ENCODE results near the gene TMEM179.

The TMEM179 gene

GRCh38 chr14:104601786-104602185 is 2.8 kb downstream of the TMEM179 start:
- TF ChIP-seq TAF1 (IDR thresholded peaks at IDR 0.05; ENCODE audit: borderline replicate concordance, insufficient read depth, low read length) (no peak), SIN3A (IDR thresholded peaks at IDR 0.05; ENCODE audit: borderline replicate concordance, insufficient read depth, low read length) (no peak), POLR2AphosphoS5 (IDR thresholded peaks at IDR 0.05; ENCODE audit: low read depth, low read length) (no peak), FOXP2 (optimal IDR thresholded peaks at IDR 0.05; ENCODE audit: borderline replicate concordance, extremely low read depth, extremely low read length, insufficient read depth) (no peak)
- TF ChIP-seq, protein P1, sequence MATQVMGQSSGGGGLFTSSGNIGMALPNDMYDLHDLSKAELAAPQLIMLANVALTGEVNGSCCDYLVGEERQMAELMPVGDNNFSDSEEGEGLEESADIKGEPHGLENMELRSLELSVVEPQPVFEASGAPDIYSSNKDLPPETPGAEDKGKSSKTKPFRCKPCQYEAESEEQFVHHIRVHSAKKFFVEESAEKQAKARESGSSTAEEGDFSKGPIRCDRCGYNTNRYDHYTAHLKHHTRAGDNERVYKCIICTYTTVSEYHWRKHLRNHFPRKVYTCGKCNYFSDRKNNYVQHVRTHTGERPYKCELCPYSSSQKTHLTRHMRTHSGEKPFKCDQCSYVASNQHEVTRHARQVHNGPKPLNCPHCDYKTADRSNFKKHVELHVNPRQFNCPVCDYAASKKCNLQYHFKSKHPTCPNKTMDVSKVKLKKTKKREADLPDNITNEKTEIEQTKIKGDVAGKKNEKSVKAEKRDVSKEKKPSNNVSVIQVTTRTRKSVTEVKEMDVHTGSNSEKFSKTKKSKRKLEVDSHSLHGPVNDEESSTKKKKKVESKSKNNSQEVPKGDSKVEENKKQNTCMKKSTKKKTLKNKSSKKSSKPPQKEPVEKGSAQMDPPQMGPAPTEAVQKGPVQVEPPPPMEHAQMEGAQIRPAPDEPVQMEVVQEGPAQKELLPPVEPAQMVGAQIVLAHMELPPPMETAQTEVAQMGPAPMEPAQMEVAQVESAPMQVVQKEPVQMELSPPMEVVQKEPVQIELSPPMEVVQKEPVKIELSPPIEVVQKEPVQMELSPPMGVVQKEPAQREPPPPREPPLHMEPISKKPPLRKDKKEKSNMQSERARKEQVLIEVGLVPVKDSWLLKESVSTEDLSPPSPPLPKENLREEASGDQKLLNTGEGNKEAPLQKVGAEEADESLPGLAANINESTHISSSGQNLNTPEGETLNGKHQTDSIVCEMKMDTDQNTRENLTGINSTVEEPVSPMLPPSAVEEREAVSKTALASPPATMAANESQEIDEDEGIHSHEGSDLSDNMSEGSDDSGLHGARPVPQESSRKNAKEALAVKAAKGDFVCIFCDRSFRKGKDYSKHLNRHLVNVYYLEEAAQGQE (IDR thresholded peaks at IDR 0.05; ENCODE audit: insufficient read depth in 1 of 2, low read depth in 2 of 2, low read length in 2 of 2) = no peak

DNA sequence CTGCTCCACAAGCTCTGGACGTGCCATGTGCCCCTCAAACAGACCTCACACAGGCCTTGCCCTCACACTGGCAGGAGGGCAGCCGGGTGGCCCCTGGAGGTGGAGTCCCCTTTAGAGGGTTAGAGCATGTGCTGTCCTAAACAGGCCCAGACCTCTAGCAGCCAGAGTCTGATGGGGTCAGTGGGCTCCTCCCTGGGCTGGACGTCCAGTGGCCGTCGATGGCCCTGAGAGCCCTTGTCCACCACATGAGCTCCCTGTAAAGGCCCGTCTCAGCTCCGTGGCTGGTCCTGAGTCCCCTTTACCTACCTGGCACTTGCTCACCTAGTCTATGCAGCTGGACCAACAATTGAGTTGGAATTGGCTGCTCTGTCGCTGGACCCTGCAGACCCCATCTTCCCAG is 3.8 kb downstream of the TMEM179 start:
- TF ChIP-seq SIN3A (IDR thresholded peaks at IDR 0.05; ENCODE audit: borderline replicate concordance, insufficient read depth, low read length) = no peak
- TF ChIP-seq TAF1 (IDR thresholded peaks at IDR 0.05; ENCODE audit: borderline replicate concordance, insufficient read depth, low read length) = no peak
- TF ChIP-seq FOXP2 (optimal IDR thresholded peaks at IDR 0.05; ENCODE audit: borderline replicate concordance, extremely low read depth, extremely low read length, insufficient read depth) = no peak
- TF ChIP-seq, protein P1 (IDR thresholded peaks at IDR 0.05; ENCODE audit: insufficient read depth in 1 of 2, low read depth in 2 of 2, low read length in 2 of 2) = no peak
- TF ChIP-seq POLR2AphosphoS5 (IDR thresholded peaks at IDR 0.05; ENCODE audit: low read depth, low read length) = no peak

DNA sequence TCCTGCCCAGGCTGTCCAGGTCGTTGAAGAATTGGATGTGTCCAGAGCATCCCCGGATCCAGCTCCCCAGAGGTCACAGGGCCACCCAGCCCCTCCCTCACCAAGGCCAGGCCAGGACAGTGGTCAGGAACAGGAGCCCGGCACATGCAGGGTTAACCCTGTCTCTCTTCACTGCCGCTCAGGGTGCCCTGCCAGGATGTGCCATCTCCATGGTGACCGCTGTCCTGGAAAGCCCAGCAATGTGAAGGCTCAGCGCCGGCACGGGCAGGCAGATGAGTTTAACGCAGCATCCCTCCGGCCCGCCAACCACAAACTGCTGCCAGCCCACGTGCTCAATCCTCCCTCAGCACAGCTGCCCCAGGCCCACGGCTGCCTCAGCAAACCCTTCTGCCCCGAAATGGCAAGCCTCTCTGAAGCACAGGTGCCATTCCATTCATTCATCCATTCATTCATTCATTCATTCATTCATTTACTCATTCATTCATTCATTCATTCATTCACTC is 4.4 kb downstream of the TMEM179 start:
- TF ChIP-seq TAF1 (IDR thresholded peaks at IDR 0.05; ENCODE audit: borderline replicate concordance, insufficient read depth, low read length) (no peak), FOXP2 (optimal IDR thresholded peaks at IDR 0.05; ENCODE audit: borderline replicate concordance, extremely low read depth, extremely low read length, insufficient read depth) (no peak), SIN3A (IDR thresholded peaks at IDR 0.05; ENCODE audit: borderline replicate concordance, insufficient read depth, low read length) (no peak), POLR2AphosphoS5 (IDR thresholded peaks at IDR 0.05; ENCODE audit: low read depth, low read length) (no peak)
- TF ChIP-seq, protein P1 (IDR thresholded peaks at IDR 0.05; ENCODE audit: insufficient read depth in 1 of 2, low read depth in 2 of 2, low read length in 2 of 2) = no peak

DNA sequence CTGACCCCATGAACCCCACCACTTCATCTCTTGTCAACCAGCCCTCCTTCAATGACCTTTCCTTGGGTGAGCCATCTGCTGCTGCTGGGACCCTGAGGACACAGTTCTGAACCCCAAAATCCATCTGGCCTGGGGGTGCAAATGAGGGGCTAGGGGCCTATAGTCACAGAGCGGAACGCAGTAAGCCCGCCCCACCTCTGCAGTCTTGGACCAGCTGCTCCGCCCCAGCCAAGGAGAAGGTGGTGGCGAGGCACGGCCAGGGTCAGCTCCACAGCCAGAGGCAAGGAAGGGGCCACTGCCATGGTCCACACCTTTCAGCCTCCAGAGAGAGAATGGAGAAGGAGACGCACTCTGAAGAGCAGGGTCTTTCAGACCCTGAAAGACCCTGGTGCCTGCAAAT is 5.1 kb downstream of the TMEM179 start:
- TF ChIP-seq, protein P1 (IDR thresholded peaks at IDR 0.05; ENCODE audit: insufficient read depth in 1 of 2, low read depth in 2 of 2, low read length in 2 of 2) = no peak
- TF ChIP-seq SIN3A (IDR thresholded peaks at IDR 0.05; ENCODE audit: borderline replicate concordance, insufficient read depth, low read length) (no peak), TAF1 (IDR thresholded peaks at IDR 0.05; ENCODE audit: borderline replicate concordance, insufficient read depth, low read length) (no peak), POLR2AphosphoS5 (IDR thresholded peaks at IDR 0.05; ENCODE audit: low read depth, low read length) (no peak), FOXP2 (optimal IDR thresholded peaks at IDR 0.05; ENCODE audit: borderline replicate concordance, extremely low read depth, extremely low read length, insufficient read depth) (no peak)

- TF ChIP-seq TAF1 (IDR thresholded peaks at IDR 0.05; ENCODE audit: borderline replicate concordance, insufficient read depth, low read length) (no peak), SIN3A (IDR thresholded peaks at IDR 0.05; ENCODE audit: borderline replicate concordance, insufficient read depth, low read length) (no peak), FOXP2 (optimal IDR thresholded peaks at IDR 0.05; ENCODE audit: borderline replicate concordance, extremely low read depth, extremely low read length, insufficient read depth) (no peak), POLR2AphosphoS5 (IDR thresholded peaks at IDR 0.05; ENCODE audit: low read depth, low read length) (no peak)
- TF ChIP-seq, protein P1 (IDR thresholded peaks at IDR 0.05; ENCODE audit: insufficient read depth in 1 of 2, low read depth in 2 of 2, low read length in 2 of 2) = no peak
Measured at GRCh38 chr14:104598910-104599273, 5.7 kb downstream of the TMEM179 start.
